Naive thymus-derived CD8-positive, alpha-beta T cell (primary cell): ENCODE results near the gene NTM. TPM values are rescaled to one million over a fixed set of nuclear protein-coding genes. Genes with fewer than 3 reads are reported as not detected.
"Not testable (repeated sequence)": the region's sequence is repeated elsewhere in the genome, so short reads cannot be mapped to it uniquely, and the experiment has no call there.

Source experiments
- ATAC-seq, 2 donors: fragments of 150-1000 bp; cut with Tn5 transposase in 1 of 2; sonication (Bioruptor Pico), chemical (Tn5 transposase) in 1 of 2; 1 replicate in 1 of 2; 2 replicates in 1 of 2; pipeline ENCODE4 v1.10.0; 2021; ENCODE audit warnings: mild to moderate bottlenecking in 2 of 2, moderate library complexity in 2 of 2
- POLR2A ChIA-PET: fragments of 350-600 bp; sonication (Branson Sonifier 250); formaldehyde crosslinking; loops from one replicate; lab custom pipeline; 2021; ENCODE audit warnings: antibody characterized with exemption; lab: Charles Lee
- DNase-seq, 10 donors: peaks; one replicate each; pipeline versions ENCODE4 v3.0.0 to v3.0.0-alpha.2; 2020 to 2022
- H3K27ac Mint-ChIP-seq, 10 donors: one replicate each; pipeline ENCODE4 v1.8.0; 2020 to 2022; ENCODE audit warnings: mild to moderate bottlenecking in 10 of 10, mixed read lengths in 10 of 10, moderate library complexity in 4 of 10, inconsistent platforms in 1 of 10
- H3K27me3 Mint-ChIP-seq, 5 donors: one replicate each; pipeline ENCODE4 v1.8.0; 2021 to 2022; ENCODE audit warnings: mixed read lengths in 5 of 5
- H3K36me3 Mint-ChIP-seq, 3 donors: one replicate each; pipeline ENCODE4 v1.8.0; 2020 to 2022; ENCODE audit warnings: mixed read lengths in 3 of 3, mild to moderate bottlenecking in 2 of 3, inconsistent platforms in 1 of 3
- H3K4me1 Mint-ChIP-seq, 4 donors: one replicate each; pipeline ENCODE4 v1.8.0; 2021 to 2022; ENCODE audit warnings: mixed read lengths in 4 of 4
- H3K4me3 Mint-ChIP-seq, 10 donors: one replicate each; pipeline ENCODE4 v1.8.0; 2020 to 2022; ENCODE audit warnings: mild to moderate bottlenecking in 10 of 10, mixed read lengths in 10 of 10, moderate library complexity in 6 of 10, inconsistent platforms in 1 of 10
- H3K9me3 Mint-ChIP-seq, 9 donors: one replicate each; pipeline ENCODE4 v1.8.0; 2020 to 2022; ENCODE audit warnings: mixed read lengths in 9 of 9, mild to moderate bottlenecking in 3 of 9, inconsistent platforms in 1 of 9, moderate library complexity in 1 of 9
- polyA plus RNA-seq, 3 donors: library from polyadenylated mRNA; unstranded; fragments of 300-500 nt; fragmentation: Illumina TruSeq; gene quantifications; one replicate each; pipeline ENCODE4 v1.2.3, GENCODE V29; 2021
- total RNA-seq, 8 experiments: library from RNA in 2 of 8; stranded (reverse) in 2 of 8; gene quantifications; one replicate each; pipeline ENCODE4 v1.2.3 and lab custom pipeline; 2021 to 2026

Gene NTM
- total and polyA plus RNA-seq, 5 experiments from 2014 or later = not detected

DNA sequence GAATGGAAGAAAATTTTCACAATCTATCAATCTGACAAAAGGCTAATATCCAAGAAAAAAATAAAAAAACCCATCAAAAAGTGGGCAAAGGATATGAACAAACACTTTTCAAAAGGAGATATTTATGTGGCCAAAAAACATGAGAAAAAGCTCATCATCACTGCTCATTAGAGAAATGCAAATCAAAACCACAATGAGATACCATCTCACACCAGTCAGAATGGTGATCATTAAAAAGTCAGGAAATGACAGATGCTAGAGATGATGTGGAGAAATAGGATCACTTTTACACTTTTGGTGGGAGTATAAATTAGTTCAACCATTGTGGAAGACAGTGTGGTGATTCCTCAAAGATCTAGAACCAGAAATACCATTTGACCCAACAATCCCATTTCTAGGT, 999.7 kb downstream of the NTM start:
- peaks cover 0 to 26% (median 5%) of the 10 kb centered on the region in 9 donors for H3K9me3 Mint-ChIP-seq
- H3K4me1 Mint-ChIP-seq, ATAC-seq, H3K36me3 Mint-ChIP-seq, POLR2A ChIA-PET, H3K27ac Mint-ChIP-seq, H3K4me3 Mint-ChIP-seq, DNase-seq: not testable (repeated sequence)
- peaks cover 0 to 25% (median 2%) of the 10 kb centered on the region in 5 donors for H3K27me3 Mint-ChIP-seq

DNA sequence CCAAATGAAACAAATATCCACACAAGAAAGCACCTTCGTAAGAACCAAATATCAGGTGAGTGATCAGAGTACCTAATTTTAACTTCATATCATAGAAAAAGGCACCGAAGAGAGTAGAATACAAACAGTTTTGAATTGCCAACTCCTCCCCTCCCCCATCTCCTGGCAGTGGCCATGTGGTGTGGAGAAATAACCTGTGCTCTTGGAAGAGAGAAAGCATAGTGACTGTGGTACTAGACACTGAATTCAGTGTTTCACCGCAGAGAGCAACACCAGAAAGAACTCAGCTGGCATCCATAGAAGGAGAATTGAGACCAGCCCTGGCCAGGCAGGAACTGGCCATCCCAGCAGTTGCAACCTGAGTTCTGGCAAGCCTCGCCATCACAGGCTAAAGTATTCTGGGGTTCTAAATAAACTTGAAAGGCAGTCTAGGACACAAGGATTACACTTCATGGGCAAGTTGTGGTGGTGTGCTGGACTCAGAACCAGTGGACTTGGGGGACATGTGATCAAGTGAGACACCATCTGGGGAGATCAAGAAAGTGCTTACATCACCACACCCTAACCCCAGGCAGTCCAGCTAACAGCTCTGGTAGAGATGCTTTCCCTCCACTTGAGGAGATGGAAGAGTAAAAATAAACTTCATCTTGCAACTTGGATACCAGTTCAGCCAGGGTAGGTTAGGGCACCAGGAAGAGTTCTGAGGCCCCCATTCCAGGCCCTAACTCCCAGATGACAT, 1003.2 kb downstream of the NTM start:
- POLR2A ChIA-PET = no interaction called here
- peaks cover 0 to 24% (median 4%) of the 10 kb centered on the region in 5 donors for H3K27me3 Mint-ChIP-seq

GRCh38 chr11:132379540-132379939, 1009.1 kb downstream of the NTM start:
- no peak overlapping the region for H3K4me3 Mint-ChIP-seq
- no peak for ATAC-seq
- no peaks in the 10 kb centered on the region for H3K4me1 Mint-ChIP-seq
- H3K27ac Mint-ChIP-seq = no peak overlapping the region
- H3K36me3 Mint-ChIP-seq = peaks cover 0 to 5% (median 0%) of the 10 kb centered on the region in 3 donors
- POLR2A ChIA-PET = no interaction called here
- no peak for DNase-seq
- H3K27me3 Mint-ChIP-seq = peaks cover 0 to 16% (median 0%) of the 10 kb centered on the region in 5 donors
- H3K9me3 Mint-ChIP-seq = peaks cover under 1 to 21% (median 6%) of the 10 kb centered on the region in 9 donors

More for the DNA sequence above, 1003.2 kb downstream of the NTM start:
- H3K9me3 Mint-ChIP-seq = peaks cover 0 to 12% (median 4%) of the 10 kb centered on the region in 9 donors
- DNase-seq = no peak
- no peak overlapping the region for H3K4me3 Mint-ChIP-seq
- H3K36me3 Mint-ChIP-seq = no peaks in the 10 kb centered on the region
- no peak for ATAC-seq
- H3K4me1 Mint-ChIP-seq = no peaks in the 10 kb centered on the region
- H3K27ac Mint-ChIP-seq = no peak overlapping the region
